Stimulated activated CD4-positive, alpha-beta T cell treated with anti-CD3 and anti-CD28 coated beads, TNF-alpha, amount 100 ng/mL, for 4 hours (primary cell): ENCODE measurements around the gene METTL22.
"Not testable (repeated sequence)": the region's sequence is repeated elsewhere in the genome, so short reads cannot be mapped to it uniquely, and the experiment has no call there.

Experiments used
- DNase-seq, 3 experiments: peaks; one replicate each; pipeline ENCODE4 v3.0.0-alpha.2; 2020; ENCODE audit warnings: low read depth in 3 of 3

METTL22 gene

DNA sequence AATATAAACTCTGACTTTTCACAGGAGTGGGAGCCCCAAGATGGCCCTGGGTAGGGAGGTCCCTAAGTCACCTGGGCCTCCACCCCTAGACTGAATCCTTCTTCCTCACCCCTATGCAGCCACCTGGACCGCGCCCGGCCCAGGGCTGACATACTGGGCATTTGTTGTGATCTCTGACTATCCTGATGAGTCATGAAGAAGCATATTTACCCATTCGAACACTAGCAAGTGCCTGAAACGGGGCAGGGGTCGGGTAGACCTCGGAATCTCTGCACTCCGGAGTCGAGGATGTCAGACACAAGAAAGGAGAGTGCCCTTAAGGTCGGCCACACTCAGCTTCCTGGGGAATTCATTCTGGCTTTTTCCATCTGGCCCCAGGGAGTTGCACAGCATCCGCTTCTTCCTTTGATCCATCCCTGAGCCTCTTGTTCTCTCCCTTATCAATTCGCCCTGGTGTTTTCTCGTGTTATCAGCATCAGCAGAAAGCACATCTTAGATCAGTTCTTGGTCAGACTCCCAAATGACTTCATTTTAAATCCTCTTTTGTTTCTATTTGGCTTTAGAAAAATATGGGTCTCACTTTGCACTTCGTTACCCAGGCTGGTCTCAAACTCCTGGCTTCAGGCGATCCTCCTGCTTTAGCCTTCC, 10.4 kb downstream of the METTL22 start:
- DNase-seq: no peak

DNA sequence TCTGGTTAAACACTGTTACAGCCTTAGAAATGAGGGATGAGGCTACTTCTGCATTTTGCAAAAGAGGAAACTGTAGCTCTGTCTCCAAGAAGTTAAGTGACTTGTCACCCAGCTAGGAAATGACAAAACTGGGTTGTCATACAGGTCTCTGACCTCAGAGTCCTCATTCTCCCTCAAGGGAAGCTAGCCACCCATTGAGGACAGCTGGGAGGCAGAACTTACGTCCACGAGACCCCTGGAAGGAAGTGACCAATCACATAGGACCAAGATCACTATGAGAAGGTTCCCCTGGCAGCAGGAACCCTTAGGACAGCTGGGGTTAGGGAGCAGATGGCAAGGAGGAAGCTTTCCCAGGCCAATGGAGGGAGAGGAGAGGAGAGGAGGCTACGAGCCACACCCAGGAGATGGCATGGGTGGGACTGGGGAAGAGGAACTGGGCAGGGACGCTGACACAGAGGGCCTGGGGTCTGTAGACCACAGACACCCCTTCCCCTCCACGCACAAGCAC, 11.2 kb downstream of the METTL22 start:
- DNase-seq: no peak

DNA sequence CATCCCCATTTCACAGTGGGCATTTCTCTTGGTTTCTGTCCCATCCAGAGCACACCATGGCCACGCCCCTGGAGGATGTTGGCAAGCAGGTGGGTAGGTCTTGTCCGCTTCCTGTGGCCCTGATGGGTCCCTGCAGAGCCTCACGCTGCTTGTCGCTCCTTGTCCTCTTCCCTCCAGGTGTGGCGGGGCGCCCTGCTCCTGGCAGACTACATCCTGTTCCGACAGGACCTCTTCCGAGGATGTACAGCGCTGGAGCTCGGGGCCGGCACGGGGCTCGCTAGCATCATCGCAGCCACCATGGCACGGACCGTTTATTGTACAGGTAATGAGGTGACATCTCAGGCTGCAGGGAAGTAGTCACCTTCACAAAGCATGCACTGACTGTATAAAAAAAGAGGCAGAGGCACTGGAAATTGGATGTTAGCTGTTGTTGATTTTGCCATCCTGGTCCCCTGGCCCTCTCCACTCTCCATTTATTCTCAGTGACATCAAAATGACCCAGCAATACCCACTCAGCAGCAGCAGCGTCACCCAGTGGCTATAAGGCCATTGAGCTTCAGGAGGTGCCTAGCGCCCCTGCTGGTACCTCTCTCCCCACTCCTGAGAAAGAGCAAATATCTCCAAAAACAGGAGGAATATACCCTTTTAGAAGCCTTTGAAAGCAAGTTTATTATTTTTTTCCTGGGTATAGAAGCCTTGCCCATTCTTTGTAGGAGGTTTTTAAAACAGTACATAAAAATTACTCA, 13.7 kb downstream of the METTL22 start:
- DNase-seq: no peak

DNA sequence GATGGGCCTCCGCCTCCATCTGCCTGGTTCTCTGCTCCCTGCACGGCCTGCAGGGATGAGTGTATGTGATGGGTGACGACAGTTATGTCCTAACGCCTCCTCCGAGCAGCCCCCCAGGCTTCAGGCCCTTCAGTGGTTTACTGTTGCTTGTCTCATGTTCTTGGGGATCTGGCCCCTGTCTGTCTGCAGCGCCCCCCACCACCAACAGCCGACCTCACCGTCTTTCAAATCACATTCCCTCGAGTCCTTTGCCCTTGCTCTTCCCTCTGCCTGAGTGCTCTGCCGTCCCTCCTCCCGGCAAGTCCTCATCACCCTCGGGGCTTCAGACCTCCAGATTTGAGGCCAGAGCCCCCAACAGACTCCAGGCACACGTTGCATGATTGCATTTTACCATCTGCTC, 18.2 kb downstream of the METTL22 start:
- no peak for DNase-seq

DNA sequence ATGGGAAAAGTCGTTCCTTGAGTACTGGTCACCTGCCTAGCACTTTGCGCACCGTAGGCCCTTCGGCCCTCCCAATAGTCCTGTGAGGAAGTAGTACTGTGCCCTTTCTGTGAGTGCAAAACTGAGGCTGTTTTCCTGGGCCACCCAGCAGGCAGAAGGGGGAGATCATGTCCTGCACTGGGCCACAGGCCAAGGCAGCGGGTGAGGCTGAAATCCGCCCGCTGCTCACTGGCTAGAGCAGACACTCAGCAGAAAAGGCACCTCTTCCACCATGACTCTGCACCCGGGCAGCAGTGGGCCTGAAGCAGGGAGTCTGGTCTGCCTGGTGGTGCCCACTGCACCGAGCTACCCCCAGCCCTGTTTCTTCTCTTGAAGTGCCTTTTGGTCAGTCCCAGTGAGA, 20.2 kb downstream of the METTL22 start:
- no peak for DNase-seq

DNA sequence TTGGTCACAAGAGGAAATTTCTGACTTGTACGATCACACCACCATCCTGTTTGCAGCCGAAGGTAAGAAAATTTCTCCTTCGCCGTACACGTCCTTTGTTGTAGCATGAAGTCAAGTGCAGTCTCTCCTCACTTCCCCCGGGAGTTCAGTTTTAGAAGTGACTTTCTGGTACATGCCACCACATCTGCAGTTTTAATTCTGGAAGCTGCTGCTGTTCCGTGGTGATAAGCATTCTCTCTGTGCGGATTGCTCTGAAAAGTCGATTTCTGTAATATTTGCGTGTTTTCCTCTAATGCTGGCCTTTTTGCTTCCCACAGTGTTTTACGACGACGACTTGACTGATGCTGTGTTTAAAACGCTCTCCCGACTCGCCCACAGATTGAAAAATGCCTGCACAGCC, 20.6 kb downstream of the METTL22 start:
- no peak for DNase-seq

DNA sequence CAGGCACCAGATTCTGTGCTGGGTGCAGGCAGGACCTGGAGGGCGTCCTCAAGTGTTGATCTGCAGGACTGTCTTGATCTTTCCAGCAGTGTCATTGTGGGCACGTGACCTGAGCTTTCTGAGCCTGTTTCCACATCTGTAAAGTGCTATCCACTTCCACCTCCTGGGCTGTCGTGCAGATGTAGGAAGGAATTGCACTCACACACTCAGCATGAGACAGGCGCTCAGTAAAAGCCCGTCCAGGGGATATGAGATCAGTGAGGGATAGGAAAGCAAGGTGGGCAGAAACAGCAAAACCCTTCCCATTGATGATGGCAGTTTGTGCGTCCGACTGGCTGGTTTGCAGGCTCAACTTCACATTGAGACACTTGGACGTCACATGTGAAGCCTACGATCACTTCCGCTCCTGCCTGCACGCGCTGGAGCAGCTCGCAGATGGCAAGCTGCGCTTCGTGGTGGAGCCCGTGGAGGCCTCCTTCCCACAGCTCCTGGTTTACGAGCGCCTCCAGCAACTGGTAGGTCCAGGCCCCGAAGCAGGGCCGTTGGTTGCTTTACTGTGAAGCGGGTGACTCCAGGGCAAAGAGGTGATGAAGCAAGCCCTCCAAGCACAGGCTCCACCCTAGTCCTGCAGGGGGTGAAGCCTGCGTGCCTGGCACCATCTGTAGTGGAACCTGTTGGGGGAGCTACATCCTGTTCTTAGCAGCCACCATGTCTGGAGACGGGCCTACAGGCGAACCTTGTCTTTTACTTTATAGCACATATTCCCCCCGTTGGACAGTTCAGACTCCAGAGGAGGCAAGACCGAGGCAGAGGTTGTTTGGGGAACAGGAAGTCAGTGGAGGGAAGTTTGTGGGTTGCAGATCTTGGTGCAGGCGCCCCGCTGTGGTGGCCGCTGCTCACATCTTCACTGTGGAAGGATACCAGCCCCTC, 23.0 kb downstream of the METTL22 start:
- no peak for DNase-seq

DNA sequence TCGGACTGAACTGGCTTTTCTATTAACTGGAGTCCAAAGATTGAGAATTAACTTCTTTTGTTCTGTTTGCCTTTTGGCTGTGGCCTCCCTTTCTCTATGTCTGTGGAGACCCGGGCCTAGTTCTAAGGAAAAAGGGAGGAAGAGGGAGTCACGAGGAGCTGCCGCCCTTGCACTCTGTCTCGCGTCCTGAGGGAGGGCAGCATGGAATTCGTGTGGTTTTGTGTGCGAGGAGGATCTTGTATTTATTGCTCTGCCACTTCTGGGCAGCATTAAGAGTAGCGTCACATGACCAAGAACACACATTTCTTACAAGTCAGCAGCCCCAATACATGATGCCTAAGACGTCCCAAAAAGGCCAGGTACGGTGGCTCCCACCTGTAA, 23.6 kb downstream of the METTL22 start:
- DNase-seq: no peak

DNA sequence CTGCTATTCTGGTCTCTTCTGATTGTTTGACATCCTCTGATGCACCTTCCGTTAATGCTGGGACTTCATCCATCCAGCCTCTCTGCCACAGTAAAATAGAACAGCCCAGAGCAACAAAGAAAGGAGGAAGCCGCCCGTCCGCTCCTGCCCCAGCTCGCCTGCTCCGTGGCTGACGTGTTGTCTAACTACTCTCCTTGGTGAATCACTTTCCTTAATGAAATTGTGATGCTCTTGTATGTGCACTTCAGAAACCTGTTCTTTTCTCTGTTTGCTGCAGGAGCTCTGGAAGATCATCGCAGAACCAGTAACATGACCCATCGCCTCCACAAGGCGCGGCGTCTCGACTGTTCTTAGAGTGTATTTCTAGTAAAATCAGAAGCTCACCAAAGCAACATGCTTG, 24.3 kb downstream of the METTL22 start:
- no peak for DNase-seq

DNA sequence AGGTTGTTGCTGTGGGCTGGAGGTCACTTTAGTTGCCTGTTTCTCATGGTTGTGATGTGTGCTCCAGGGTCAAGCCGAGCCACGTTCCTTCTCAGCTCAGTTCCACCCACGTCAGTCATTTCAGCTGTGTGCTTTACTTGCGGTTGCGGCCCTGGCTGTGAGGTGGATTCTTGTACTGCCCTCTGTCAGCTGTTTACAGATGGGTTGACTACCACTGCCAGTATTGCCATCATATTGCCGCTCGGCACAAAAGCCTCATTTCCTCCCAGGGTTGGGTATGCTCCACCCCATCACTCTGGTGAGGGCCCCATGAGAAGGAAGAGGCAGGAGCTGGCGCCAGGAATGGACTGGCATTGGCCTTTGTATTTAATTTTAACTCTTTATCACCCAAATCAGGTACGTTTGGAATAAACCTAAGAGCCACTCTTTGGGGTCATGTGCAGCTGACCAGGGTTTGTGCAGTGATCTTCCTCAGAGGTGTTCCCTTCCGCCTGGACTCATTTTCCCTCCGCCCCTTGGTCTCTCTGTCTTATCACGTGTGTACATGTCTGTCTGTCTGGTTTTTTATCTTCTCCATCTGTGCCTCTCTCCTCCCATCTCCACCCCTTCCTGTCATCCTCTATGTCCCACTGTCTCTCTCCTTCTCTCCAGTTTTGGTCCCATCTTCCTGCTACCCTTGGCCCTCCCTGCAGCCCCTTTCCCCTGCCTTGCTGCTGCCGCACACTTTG, 25.0 kb downstream of the METTL22 start:
- DNase-seq: no peak

DNA sequence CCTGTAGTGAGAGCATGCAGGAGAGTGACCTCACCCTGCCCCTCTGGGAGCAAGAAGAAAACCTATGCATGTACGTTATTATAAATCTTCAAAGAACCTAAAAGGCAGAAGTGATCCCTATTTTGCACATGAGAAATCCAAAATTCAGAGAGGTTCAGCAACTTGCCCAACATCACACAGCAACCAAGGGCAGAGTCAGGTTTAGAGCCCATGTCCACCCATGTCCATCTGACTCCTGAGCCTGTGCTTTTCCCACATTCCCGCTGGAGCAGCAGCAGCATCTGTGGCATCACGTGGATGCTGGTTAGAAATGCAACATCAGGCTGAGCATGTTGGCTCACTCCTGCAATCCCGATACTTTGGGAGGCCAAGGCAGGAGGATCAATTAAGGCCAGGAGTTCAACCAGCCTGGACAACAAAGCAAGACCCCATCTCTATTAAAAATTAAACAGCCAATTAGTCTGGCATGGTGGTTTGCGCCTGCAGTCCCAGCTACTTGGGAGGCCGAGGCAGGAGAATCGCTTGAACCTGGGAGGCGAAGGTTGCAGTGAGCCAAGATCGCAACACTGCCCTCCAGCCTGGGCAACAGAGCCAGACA, 26.3 kb downstream of the METTL22 start:
- no peak for DNase-seq

DNA sequence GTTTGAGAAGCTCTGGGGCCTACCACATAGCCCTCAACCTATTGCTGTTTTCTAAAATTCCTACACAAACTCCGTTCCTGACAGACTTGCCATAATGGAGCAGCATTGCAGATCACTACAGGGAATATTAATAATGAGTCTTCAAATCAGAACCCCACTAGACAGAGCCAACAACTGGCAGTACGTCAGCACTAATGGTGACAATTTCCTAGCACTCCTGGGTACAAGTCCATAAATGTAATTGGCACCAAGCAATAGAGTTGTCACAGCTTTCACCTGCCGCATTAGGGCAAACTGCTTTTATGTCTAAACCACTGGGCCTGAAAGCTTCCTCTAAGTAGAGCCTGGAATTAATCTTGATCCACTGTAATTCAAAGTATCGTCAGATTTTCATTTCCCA, 27.4 kb downstream of the METTL22 start:
- no peak for DNase-seq

DNA sequence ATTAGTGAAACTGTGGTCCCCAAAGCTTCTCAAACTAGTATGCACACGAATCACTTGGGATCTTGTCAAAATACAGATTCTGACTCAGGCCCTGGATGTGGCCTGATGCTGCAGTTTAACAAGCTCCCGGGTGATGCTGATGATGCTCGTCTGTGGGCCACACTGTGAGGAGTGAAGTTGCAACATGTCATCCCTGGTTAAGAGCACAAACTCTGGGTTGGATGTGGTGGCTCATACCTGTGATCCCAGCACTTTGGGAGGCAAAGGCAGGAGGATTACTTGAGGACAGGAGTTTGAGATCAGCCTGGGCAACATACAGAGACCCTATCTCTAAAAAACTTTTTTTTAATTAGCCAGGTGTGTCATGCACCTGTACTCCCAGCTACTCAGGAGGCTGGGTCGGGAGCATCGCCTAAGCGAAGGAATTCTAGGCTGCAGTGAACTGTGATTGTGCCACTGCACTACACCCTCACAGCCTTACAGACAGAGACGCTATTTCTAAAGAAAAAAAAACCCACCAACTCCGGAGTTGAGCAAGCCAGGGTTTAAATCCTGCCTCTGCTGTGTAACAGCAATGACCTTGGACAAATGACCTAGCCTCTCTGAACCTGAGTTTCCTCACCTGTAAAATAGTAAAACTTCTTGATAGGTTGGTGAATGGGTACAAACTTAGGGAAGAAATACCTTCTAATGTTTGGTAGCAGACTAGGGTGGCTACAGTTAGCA, 28.5 kb downstream of the METTL22 start:
- DNase-seq: no peak

DNA sequence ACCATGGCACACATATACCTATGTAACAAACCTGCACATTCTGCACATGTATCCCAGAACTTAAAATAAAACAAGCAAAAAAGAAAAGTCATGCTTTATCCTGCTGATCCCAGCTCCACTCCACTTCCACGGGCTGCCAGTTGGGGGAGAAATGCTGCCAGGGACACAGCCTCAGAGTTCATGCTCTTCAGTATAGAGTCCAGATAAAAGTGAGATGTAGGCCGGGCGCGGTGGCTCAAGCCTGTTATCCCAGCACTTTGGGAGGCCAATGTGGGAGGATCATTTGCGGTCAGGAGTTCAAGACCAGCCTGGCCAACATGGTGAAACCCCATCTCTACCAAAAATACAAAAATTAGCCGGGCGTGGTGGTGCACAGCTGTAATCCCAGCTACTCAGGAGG, 30.5 kb downstream of the METTL22 start:
- not testable (repeated sequence) for DNase-seq

DNA sequence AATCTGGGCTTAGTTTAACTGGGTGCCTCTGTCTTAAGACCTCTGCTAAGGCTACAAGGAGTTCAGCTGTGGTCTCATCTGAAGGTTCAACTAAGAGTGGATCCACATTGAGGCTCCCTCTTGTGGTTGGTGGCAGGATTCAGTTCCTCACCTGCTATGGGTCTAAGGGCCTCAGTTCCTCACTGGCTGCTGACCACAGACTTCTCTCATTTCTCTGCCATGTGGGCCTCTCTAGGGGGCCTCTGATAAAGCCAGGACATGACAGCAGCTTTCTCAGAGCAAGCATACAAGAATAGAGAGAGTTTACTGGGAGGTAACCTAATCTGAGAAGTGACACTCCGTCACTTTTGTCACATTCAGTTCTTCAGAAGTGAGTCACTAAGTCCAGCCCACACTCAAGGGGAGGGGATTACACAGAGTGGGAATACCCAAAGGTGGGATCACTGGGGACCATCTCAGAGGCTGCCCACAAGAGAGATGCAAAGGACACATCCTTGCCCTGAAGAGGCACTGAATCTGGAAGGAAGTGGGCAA, 33.8 kb downstream of the METTL22 start:
- DNase-seq: no peak

DNA sequence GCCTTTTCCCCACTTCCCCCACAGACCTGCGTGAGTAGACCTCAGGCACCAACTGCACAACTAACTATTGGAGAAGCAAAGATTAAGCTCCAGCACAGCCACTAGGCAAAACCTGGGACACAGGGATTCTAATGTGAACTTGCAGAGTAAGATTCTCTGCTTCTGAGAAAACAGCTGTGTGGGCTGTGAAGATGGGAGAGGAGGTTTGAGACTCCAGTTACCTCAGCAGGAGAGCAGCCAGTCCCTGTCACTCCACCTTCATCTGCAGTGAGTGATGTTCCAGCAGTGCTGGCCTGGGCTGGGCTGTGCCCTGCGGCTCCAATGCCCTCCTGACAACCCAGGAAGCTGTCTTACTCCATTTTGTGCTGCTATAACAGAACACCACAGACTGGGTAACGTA, 34.9 kb downstream of the METTL22 start:
- no peak for DNase-seq

DNA sequence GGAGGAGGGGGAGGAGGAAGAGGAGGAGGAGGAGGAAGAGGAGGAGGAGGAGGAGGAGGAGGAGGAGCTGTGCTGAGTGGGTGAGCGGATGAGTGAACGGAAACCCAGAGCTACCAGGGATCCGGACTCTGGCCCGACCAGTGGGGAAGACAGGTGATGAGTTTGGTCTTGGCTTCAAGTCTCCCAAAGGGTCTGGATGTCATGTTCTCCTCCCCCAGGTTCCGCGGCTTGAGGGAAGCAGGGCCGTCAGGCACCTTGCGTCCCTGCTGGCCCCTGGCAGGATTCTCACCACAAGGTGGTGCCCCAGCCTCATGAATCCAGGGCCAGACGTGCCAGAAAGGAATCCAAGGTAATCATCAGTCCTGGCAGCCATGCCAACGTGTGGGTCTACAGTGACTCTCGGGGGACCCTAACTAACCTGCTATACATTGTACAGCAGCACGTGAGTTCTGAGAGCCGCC, 39.4 kb downstream of the METTL22 start:
- peak in 1 of 3 experiments; percentile 23 for DNase-seq

DNA sequence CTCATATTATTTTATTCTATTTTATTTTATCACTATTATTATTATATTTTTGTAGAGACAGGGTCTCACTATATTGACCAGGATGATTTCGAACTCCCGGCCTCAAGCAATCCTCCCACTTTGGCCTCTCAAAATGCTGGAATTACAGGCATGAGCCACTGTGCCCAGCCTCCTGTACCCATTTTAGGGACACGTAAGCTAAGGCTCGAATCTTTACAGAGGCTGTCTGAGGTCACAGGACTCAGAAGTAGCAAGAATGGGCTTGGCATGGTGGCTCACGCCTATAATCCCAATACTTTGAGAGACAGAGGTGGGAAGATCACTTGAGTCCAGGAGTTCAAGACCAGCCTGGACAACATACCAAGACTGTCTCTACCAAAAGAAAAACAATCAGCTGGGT, 40.2 kb downstream of the METTL22 start:
- DNase-seq: no peak

DNA sequence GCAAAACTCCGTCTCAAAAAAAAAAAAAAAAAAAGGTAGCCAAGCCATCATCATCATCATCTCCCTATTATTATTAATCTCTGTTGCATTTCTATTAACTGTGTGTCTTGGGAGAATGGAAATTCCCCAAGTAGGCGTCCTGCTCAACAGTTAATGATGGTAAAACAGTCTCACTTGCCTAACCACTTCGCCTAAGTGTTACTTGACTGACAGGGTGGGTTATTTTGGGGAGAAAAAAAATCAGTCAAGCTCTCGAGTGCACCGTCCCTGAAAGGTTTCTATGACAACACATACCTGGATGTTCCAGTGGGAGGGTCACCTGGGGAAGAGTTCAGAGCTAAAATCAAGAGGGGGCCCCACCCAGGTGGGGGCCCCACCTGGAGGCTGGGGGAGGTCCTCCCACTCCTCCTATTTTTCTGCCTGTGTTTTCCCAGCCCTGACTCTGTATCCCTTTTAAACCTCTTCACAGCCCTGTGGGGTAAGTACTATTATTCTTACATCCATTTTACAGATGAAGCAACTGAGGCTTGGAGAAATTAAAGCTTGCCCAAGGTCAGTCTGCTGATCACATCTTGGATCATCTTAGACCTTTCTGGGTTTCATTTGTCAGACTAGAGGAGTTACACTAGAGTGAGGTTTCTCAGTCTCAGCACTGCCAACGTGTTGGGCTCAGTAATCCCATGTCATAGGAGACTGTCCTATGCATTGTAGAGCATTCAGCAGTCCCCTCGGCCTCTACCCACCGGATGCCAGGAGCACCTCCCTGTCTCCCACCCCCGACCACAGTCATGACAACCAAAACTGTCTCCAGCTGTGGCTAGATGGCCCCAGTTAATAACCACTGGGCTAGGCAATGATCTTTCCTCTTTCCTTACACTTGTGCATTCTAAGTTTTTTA, 41.9 kb downstream of the METTL22 start:
- no peak for DNase-seq
